HG03175 (cell line): Measurements from ENCODE around the gene LRP8.

ENCODE experiments used
- ATAC-seq: cut with Tn5 transposase; IDR thresholded peaks from one replicate; pipeline ENCODE4 v1.9.1; 2021; ENCODE audit warnings: mild to moderate bottlenecking, moderate library complexity; ENCODE audit not compliant: unreplicated experiment

The LRP8 gene

DNA sequence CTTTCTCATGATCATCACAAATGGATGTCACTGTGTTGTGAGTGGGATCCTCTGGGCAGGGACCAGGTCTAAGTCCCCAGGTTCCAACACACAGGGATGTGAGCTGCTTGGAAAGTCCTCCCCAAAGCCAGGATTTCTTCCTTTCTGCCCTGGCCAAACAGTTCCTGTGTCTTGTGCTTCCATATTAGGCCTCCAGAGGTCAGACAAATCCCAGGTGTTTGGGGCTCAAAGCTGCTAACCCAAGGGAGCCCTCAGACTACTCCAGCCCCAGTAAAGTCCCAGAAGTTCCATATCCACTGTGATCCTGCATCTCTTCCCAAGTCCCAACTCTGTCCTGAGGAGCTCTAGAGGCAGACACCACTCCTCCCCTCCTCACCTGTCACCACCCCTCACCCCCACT, 61.8 kb downstream of the LRP8 start:
- no peak for ATAC-seq

DNA sequence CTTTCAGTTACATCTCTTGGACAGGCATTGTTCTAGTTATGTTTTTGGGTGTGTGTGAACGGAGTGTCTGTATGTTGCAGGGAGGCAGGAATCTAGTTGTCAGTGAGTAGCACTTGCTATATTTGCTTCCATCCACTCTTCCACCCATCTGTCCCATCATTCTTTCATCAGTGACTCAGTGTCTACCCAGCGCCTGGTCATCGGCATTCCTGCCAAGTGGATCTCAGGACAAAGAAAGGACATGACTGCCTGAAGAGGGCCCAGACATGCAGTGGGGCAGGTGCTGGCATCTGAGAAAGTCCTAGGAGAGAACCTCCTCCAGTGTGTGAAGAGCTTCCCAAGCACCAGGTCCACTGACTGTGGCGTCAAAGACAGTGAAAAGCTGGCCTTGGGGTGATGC, 62.3 kb downstream of the LRP8 start:
- no peak for ATAC-seq

DNA sequence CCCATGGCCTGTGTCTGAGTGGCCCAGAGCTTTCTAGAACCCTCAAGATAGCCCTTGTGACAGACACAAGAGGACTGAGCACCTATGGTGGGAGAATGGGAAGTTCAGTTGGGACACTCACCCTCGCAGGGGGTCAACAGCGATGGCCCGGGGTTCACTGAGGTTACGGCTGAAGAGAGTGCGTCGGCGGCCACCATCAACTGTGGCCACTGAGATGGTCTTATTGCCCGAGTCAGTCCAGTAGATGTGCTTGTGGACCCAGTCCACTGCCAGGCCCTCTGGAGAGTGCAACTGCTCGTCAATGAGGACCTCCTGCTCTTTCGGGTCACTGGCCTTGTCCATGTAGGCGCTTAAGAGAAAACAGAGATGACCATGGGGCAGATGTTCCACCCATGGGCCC, 63.8 kb downstream of the LRP8 start:
- ATAC-seq: no peak

DNA sequence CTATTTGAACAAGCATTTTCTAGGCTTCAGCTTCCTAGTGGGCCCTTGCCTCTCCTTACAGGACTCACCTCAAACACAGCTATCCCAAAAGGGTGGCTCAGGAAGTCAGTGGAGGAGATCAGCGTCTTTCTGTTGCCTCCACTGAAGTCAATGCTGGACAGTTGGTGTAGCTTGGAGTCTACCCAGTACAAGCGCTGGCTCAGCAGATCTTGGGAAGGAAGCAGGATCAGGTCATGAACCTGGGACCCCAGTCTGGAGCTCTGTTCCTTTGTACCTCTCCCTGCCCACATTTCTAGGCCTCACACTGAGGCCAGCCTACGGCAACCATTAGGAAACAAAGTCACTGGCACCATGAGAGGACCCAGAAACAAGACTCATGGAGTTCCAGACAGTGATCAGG, 65.9 kb downstream of the LRP8 start:
- no peak for ATAC-seq

DNA sequence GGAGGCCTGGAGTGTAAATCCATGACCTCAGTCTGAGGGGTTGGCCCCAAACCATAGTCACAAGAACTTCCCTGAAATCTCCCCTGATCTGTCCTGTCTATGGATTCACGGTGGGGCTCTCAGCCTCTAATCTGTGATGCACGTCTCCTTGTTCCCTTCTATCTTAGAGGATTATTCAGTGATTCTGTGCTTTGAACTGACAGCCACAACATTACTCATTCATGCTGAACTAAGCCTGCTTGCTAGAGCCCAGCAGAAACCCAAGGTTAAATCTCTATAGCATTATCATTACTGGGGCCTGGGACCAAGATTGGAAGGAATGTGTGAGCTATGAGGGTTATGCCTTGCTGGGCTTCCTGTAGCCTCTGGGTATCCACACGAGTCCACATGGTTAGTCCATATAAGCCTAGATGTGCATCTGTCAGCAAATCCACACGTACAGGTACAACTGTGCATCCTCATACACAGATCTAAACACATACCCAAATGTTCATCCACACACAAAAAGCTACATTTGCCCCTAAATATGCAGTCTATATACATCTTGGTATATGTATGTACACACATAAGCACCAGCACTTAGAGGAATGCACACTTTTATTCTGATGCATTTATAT, 67.1 kb downstream of the LRP8 start:
- ATAC-seq: no peak

DNA sequence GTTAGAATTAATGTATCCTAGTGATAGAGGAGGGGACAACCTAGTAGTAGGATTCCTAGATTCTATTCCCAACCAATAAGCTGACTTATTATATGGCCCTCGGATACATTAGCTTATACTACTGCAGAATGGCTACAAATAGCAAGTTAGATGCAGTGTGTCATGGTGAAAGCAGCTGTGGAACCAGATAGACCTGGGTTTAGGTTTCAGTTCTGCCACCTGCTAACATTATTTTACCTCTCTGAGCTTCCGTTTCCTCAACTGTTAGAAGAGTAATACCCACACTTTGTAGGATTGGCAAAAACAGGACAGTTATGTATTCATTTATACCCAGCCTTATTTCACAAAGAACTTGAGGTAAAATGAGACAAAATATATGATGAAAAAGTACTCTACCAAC, 67.9 kb downstream of the LRP8 start:
- peak; percentile 69 for ATAC-seq

DNA sequence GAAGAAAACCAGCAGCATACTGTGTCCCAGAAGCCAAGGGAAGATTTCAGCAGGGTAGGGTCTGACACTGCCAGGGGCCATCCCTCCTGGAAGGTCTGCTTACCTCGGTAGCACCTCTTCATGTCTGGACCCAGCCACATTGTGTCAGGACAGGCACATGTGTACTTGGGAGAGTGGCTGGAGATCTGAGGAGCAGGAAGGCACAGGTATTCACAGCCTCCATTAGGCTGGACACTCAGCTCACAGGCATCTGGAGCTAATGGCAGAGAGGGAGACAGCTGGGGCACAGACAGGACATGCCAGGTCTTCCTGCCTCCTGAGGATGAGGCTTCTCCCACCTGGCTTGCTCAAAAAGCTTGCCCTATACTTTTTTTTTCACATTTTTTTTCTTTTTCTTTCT, 69.7 kb downstream of the LRP8 start:
- ATAC-seq: no peak

DNA sequence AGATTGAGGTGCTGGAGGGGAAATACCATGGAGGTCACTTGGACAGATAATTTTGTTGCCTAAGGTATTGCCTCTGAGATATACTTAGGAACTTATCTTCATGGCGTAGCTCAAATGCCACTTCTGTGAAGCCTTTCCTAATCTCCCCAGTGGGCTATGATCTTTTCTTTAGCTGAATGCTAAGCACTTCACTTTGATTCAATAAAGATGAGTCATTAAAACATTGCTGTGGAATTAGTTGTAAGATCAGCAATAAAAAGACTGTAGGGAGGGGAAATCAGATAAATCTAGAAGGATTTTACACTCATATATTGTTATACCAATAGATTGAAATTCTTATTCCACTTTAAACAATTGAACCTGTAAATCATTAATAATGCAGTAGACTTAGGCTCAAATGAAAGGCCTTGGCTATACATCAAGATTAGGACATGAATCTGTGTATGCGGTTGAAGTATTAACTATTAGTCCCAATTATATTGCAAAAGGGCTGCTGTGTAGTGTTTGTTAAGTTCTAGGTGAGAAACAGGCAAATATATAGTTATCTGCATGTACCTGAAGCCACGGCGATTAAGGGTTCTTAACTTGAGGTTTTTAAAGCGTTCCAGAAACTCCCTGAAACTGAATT, 70.3 kb downstream of the LRP8 start:
- ATAC-seq: no peak

DNA sequence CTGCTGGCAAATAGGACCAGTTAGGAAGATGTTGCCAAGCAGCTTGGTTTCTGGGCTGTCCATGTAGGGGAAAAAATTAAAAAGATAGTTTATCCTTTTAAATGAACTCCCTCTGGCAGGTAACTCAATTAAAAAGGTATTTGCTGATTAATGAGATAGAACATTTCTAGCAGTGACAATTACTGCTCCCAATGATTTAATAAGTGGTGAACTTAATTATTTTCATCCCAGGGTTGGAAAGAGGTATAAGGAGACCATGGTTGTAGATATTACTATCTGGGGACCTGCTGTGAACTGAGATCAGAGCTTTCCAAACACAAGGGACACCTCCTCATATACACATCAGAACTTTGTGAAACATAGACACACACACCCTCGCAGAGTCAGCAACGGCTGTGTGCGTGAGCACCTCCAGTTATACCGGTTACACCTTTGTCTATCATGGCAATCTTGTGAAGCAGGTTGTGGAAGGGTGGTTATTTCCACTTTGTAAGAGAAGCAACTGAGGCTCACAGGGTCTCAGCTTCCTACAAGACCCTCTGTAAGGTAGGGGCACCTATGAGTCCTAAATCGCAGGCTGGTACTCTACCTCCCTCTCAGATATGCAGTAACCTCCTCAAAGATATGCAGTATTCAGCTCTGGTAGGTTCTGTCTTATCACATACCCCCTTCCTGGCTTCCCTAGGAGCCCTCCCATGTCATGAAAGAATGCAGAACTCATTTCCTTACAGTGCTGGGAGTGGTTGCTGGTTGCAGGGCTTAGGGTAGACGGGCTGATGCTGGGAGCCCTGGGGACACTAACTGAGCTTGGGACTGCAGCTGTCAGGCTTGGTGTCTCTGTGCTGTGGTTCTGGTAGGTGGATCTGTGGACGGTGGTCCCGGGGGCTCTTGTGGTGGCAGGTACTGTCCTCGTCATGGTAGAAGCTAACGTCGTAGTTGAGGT, 71.1 kb downstream of the LRP8 start:
- no peak for ATAC-seq

DNA sequence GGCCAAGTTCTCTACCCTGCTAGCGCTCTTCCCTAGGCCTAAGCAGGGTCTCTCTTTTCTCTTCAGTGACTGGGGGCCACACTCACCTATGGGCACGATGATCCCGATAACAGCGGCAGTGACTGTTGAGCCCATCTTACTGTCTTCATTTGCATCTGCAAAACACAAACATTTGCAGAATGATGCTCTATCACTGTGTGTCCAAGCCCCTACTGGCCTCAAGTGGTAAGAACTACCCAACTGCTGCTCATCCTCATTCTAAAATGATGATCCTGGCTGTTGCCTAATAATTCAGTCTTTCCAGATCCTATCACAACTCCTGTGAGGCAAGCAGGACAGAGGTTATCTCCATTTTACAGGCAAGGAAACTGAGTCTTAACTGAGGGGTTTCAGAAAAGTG, 72.8 kb downstream of the LRP8 start:
- no peak for ATAC-seq

DNA sequence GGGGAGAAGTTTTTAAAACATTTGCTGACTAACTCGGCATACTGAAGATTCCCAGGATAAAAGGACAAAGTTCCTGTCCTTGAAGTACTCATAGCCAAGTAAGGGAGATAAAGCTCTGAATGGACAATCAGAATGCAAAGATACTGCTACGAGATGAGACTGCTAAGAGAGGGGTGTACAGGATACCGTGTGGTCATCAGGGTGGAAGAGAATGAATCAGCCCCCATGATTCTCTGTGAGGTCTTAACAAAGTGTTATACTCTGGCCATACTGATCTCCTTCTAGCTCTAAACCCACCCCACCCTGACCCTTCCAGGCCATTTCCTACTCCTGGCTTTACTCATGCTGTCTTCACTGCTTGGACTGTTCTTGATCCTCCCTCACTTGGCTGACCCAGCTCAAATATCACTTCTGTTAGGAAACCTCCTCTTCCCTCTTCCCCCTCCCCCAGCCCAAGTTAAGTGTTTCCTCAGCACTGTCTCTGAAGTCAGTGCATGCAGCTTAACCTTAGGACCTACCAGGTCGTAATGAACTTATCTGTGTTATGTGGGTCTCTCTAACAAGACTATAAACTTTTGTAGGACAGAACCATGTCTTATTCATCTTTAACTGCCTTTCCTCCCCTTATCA, 73.7 kb downstream of the LRP8 start:
- ATAC-seq: no peak

DNA sequence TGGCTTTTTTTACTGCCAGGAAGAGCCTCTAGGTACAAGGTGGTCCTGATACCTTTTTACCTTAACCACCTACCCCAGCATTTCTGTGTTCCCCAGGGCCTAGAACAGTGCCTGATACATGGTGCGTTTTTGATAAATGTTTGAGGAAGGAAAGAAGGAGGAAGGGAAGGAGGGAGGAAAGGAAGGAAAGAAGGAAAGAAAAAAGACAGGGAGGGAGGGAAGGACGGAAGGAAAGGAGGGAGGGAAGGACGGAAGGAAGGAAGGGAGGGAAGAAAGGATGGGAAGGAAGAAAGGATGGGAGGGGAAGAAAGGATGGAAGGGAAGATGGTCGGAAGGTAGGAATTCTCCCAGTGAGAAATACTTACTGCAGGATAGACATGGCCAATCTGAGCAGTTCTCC, 77.5 kb downstream of the LRP8 start:
- ATAC-seq: no peak

DNA sequence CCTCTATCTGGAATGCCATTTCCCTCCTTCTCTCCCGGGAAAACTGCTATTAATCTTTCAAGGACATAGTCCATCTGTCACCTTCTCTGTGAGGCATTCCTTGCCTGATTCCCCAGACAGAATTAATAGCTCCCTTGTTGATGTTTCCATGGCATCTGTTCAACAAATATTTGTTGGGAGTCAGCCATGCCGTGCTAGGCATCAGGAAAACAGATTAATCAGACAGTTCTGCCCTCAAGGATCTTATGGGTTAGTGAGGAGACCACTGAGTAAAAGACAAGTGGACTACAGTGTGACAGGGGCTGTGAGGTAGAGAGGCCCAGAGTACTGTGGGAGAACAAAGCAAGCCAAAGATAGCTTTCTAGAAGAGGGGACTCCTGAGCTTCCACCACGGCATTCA, 78.2 kb downstream of the LRP8 start:
- ATAC-seq: no peak

DNA sequence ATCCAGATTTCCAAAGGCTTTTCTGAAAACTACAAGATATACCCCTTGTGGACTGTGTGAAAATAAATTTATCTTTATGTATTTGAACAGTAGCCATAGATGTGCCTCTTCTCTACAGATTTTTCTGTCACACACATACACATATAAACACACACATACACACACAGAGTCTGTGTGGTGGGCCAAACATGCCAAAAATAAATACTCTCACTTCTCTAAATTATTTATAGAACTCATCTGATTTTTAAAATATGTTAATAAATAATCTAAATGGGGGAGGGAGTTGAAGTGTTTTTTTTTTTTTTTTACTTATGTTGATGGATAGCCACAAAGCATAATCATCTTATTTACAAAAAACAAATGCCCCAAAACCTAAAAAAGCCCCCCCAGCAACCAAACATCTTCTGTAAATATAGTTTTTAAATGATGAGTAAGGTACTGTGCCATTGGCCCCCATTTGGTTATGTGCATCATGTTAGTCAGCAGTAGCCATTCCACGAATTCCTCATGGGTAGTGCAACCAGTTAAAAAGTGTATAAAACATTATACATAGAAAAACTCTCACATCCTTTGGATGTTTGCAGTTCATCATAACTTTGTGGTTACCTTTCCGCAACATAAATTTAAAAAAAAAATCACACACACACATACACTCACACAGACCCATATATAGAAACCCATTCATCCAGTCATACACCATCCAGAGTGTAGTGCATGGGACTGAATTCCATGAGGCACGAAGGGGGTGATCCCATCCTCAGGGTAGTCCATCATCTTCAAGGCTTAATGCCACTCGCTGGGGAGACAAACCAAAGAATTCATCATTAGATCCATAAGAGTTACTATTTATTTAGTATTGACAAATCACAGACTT, 81.4 kb downstream of the LRP8 start:
- peak; percentile 76 for ATAC-seq

DNA sequence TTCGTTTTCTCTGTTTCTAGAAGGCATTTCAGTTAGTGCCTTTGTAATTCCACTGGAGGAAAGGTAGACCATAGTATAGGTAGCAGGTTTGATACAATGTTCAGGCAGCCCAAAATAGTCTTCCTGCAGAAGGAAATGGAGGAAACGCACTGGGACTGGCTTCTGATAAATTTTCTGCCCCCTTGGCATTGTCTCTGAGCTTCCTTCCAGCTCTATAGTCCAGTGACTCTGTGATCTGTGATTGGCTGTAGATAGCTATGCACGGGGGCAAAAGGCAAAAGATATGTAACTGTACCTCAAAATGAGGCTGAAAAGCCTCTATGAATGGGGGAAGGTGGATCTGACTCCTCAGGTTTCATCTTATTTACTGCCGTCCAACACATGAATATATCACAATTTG, 83.7 kb downstream of the LRP8 start:
- ATAC-seq: no peak

DNA sequence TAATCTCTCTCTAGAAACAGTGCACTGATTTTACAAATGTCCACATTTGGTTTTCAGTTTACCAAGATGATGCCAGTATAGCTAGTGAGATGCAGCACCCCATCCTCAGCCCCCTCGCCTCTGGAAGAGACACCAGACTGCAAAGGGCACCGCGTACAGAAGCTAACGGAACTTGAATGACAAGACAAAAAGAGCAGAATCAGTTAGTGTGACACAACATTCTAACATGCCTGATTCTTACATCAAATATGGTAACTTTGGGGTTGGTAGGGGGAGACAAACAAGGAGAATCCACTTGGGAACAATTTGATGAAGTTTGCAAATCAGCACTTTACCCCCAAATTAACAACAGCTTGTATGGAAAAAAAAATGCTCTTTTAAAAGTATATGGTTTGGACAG, 85.5 kb downstream of the LRP8 start:
- no peak for ATAC-seq

DNA sequence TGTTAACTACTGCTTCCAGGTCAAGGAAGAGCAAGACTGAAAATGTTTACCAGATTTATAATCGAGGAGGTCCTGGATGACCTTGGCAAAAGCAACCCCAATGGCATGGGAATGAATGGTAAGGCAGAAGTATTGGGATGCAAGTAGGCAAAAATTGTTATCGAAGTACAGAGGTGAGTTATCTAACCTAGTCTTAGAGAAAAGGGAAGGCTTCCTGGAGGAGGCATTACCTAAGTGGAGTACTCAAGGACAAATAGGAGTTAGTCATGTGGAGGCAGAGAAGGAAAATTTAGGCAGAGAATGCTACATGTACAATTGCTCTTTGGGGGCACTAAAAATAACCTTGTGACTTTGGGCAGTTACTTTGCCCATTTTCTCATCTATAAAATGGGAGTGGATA, 86.0 kb downstream of the LRP8 start:
- no peak for ATAC-seq

DNA sequence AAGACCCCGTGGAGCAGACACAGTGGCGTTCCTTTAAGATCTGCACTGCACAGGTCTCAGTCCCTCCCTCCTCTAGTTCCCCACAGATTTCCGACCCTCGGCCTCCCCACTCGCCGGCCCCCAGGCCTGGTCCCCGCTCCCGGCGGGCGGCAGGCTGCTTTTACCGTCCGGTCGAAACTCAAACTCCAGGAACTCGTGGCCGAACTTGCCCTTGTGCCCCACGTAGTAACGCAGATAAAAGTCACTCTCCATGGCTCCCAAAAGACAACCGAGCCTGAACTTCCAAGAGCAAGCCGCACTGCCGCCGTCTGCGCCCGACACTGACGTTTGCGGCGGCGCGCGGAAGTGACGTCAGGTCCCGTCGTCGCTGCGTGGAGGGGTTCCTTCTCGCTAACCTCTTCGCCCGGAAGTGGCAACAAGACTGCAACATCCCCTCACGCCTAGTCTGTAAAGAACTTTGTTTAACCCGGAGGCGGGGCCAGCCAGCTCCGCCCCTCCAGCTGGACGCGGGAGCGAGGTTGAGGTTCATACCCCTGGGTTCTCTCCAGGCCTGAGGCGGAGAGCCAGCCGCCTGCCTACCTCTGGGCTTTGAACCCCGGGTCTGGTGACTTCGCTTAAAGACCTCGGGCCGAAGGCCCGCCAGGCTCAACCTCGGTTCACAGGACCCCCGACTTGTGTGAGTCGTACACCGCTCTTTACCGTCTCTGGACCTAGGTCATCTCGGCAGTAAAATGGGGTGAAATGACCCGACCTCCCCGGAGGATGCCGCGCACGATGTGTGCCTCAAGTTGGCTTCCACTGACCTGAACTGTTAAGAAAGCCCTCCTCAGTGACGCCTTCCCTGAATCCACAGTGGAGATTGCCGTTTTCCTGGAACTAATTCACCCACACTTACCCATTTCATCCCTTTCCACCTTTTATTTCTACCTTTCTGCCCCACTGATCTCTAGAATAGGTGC, 89.4 kb downstream of the LRP8 start, which contains the start of gene MAGOH:
Gene MAGOH, minus strand, starts transcription at position 322 of the 959 bp plus-strand sequence. Its CDS starts 70 bp downstream, at position 252.
- ATAC-seq: peak; percentile 99

DNA sequence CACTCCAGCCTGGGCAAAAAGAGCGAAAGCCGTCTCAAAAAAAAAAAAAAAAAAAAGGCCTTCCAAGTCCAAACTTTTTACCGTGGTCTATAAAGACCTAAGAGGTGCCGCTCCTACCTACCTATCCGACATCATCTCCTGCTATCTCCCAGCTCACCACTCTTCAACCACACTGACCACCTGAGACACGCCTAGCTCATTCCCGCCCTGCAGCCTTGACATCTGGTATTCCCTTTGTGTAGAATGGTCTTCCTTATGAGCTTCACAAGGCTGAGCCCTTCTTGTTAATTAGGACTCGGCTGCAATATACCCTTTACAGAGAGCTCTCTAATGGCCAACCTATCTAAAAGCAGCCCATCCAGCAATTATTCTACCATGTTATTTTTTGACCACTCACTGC, 90.2 kb downstream of the LRP8 start:
- ATAC-seq: no peak

DNA sequence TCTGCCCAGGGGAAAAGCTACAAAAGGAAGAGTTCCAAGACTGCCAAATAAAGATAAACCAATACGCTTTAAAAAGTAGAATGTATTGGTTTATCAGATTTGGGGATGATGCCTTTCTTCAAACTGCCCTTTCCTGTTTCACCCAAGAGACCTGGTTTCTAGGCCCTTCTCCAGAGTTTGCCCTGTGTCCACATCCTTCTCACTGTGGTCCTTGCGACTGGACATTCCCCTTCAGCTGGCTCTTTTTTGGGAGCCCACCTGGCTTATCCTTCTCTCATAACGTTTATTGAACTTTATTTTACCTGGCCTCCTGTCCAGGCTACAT, 106.9 kb downstream of the LRP8 start:
- ATAC-seq: no peak
